H9 (cell line): ENCODE results near the gene CUBN. TPM values are rescaled to one million over a fixed set of nuclear protein-coding genes. Genes with fewer than 3 reads are reported as not detected.

ENCODE experiments used
- DNase-seq: peaks from one replicate; pipeline ENCODE4 v3.0.0-alpha.2; 2017
- H2AFZ ChIP-seq: one replicate; pipeline ENCODE4 v1.6.1; 2013; ENCODE audit warnings: mild to moderate bottlenecking, low read length, control low read depth, moderate library complexity
- H2AK5ac ChIP-seq: 2 replicates; pipeline ENCODE4 v1.6.1; 2013; ENCODE audit warnings: low read length, control low read depth, mixed read lengths; ENCODE audit not compliant: insufficient read length
- H2BK120ac ChIP-seq: one replicate; pipeline ENCODE4 v1.6.1; 2013; ENCODE audit warnings: low read depth, mild to moderate bottlenecking, low read length, control low read depth, inconsistent platforms; ENCODE audit not compliant: poor library complexity, severe bottlenecking
- H2BK12ac ChIP-seq: 2 replicates; pipeline ENCODE4 v1.6.1; 2013; ENCODE audit warnings: low read length, control low read depth, mixed read lengths, low read depth; ENCODE audit not compliant: insufficient read length
- H2BK15ac ChIP-seq: 2 replicates; pipeline ENCODE4 v1.6.1; 2013; ENCODE audit warnings: low read depth, low read length, control low read depth
- H2BK20ac ChIP-seq: one replicate; pipeline ENCODE4 v1.6.1; 2013; ENCODE audit warnings: low read depth, mild to moderate bottlenecking, low read length, control low read depth, inconsistent platforms; ENCODE audit not compliant: poor library complexity, severe bottlenecking
- H2BK5ac ChIP-seq: 2 replicates; pipeline ENCODE4 v1.6.1; 2013; ENCODE audit warnings: low read length, control low read depth, mixed read lengths; ENCODE audit not compliant: insufficient read length
- H3K14ac ChIP-seq: 2 replicates; pipeline ENCODE4 v1.6.1; 2013; ENCODE audit warnings: low read length, control low read depth; ENCODE audit not compliant: insufficient read depth
- H3K18ac ChIP-seq: 2 replicates; pipeline ENCODE4 v1.6.1; 2013; ENCODE audit warnings: low read depth, mild to moderate bottlenecking, mixed read lengths, low read length, control low read depth; ENCODE audit not compliant: insufficient read length
- H3K23ac ChIP-seq: 2 replicates; pipeline ENCODE4 v1.6.1; 2013; ENCODE audit warnings: low read length, control low read depth, mixed read lengths, low read depth; ENCODE audit not compliant: insufficient read length
- H3K23me2 ChIP-seq: 2 replicates; pipeline ENCODE4 v1.6.1; 2013; ENCODE audit warnings: low read depth, mild to moderate bottlenecking, mixed read lengths, low read length, control low read depth; ENCODE audit not compliant: insufficient read length, poor library complexity, severe bottlenecking
- H3K27ac ChIP-seq: 2 replicates; pipeline ENCODE4 v1.5.1; 2013; ENCODE audit warnings: low read length, control low read depth, mixed read lengths, low read depth; ENCODE audit not compliant: insufficient read length
- H3K27me3 ChIP-seq: 2 replicates; pipeline ENCODE4 v1.6.1; 2013; ENCODE audit warnings: low read length, control low read depth, inconsistent platforms; ENCODE audit not compliant: insufficient read depth
- H3K4ac ChIP-seq: 2 replicates; pipeline ENCODE4 v1.6.1; 2013; ENCODE audit warnings: low read depth, mild to moderate bottlenecking, control low read depth, inconsistent platforms, low read length, moderate library complexity
- H3K4me1 ChIP-seq: 2 replicates; pipeline ENCODE4 v1.6.1; 2013; ENCODE audit warnings: low read length, control low read depth, inconsistent platforms; ENCODE audit not compliant: insufficient read depth
- H3K4me2 ChIP-seq: 2 replicates; pipeline ENCODE4 v1.6.1; 2013; ENCODE audit warnings: low read length, control low read depth, mixed read lengths; ENCODE audit not compliant: insufficient read length, insufficient read depth
- H3K56ac ChIP-seq: 2 replicates; pipeline ENCODE4 v1.6.1; 2013; ENCODE audit warnings: low read depth, mild to moderate bottlenecking, mixed read lengths, low read length, control low read depth; ENCODE audit not compliant: insufficient read length
- H3K79me1 ChIP-seq: 2 replicates; pipeline ENCODE4 v1.6.1; 2013; ENCODE audit warnings: low read depth, mild to moderate bottlenecking, moderate library complexity, low read length, control low read depth, inconsistent platforms; ENCODE audit not compliant: insufficient read depth, poor library complexity, severe bottlenecking
- H3K79me2 ChIP-seq: 2 replicates; pipeline ENCODE4 v1.6.1; 2013; ENCODE audit warnings: low read length, control low read depth, inconsistent platforms; ENCODE audit not compliant: insufficient read depth
- H3K9ac ChIP-seq: 2 replicates; pipeline ENCODE4 v1.6.1; 2013; ENCODE audit warnings: low read length, control low read depth, mixed read lengths; ENCODE audit not compliant: insufficient read length; ENCODE audit errors: extremely low read depth
- H3K9me3 ChIP-seq: one replicate; pipeline ENCODE4 v1.6.1; 2013; ENCODE audit warnings: low read depth, low read length, inconsistent platforms; ENCODE audit not compliant: control insufficient read depth
- H3T11ph ChIP-seq: one replicate; pipeline ENCODE4 v1.6.1; 2013; ENCODE audit warnings: mild to moderate bottlenecking, low read length, control low read depth, inconsistent platforms
- H4K20me1 ChIP-seq: one replicate; pipeline ENCODE4 v1.6.1; 2013; ENCODE audit not compliant: control insufficient read depth, insufficient read length, insufficient read depth
- H4K5ac ChIP-seq: 2 replicates; pipeline ENCODE4 v1.6.1; 2013; ENCODE audit warnings: low read depth, mild to moderate bottlenecking, mixed read lengths, low read length, control low read depth; ENCODE audit not compliant: insufficient read length
- H4K8ac ChIP-seq: replicated peaks from 2 replicates; pipeline ENCODE4 v1.6.1; 2013; ENCODE audit warnings: low read length, control low read depth, mixed read lengths, low read depth; ENCODE audit not compliant: insufficient read length
- H4K91ac ChIP-seq: 2 replicates; pipeline ENCODE4 v1.6.1; 2013; ENCODE audit warnings: low read depth, mild to moderate bottlenecking, moderate library complexity, mixed read lengths, low read length, control low read depth; ENCODE audit not compliant: insufficient read length
- H3K27ac Mint-ChIP-seq, 3 experiments: 2 replicates in 2 of 3; 3 replicates in 1 of 3; pipeline ENCODE4 v1.8.0; 2020 to 2021; ENCODE audit warnings: mixed read lengths in 3 of 3, mild to moderate bottlenecking in 1 of 3, moderate library complexity in 1 of 3
- H3K27me3 Mint-ChIP-seq: 2 replicates; pipeline ENCODE4 v1.8.0; 2021; ENCODE audit warnings: low read depth, mild to moderate bottlenecking, moderate library complexity, mixed read lengths
- H3K36me3 Mint-ChIP-seq, 3 experiments: 2 replicates in 2 of 3; 3 replicates in 1 of 3; pipeline ENCODE4 v1.8.0; 2020 to 2021; ENCODE audit warnings: low read depth in 3 of 3, mixed read lengths in 3 of 3; ENCODE audit not compliant: insufficient read depth in 1 of 3
- H3K4me1 Mint-ChIP-seq, 2 experiments: 2 replicates each; pipeline ENCODE4 v1.8.0; 2020; ENCODE audit warnings: mixed read lengths in 2 of 2
- H3K4me3 Mint-ChIP-seq, 2 experiments: 2 replicates in 1 of 2; 3 replicates in 1 of 2; pipeline ENCODE4 v1.8.0; 2020 to 2021; ENCODE audit warnings: mild to moderate bottlenecking in 2 of 2, mixed read lengths in 2 of 2, moderate library complexity in 1 of 2
- H3K9me3 Mint-ChIP-seq, 2 experiments: 2 replicates in 1 of 2; 3 replicates in 1 of 2; pipeline ENCODE4 v1.8.0; 2020; ENCODE audit warnings: mild to moderate bottlenecking in 2 of 2, mixed read lengths in 2 of 2, moderate library complexity in 1 of 2
- CTCF ChIP-seq: fragments of 200-600 bp; sonication (generic); conservative IDR thresholded peaks from 3 replicates; pipeline ENCODE4 v1.8.0; 2021; ENCODE audit warnings: antibody characterized with exemption, mild to moderate bottlenecking
- WGBS: extraction: QIAGEN DNeasy Blood & Tissue Kit; methylation state at CpG from one replicate; pipeline ENCODE4 v1.1.7; 2013; ENCODE audit warnings: missing lambda C conversion rate, low lambda C conversion rate, mixed read lengths; ENCODE audit not compliant: insufficient read length; ENCODE audit errors: extremely low coverage; 5-methylcytosine and 5-hydroxymethylcytosine counted together
- total RNA-seq: library from RNA; stranded (reverse); gene quantifications from 2 replicates; pipeline ENCODE4 v1.2.1, GENCODE V29; 2021

CUBN gene
- total RNA-seq, 1 experiment from 2014 or later, result 0.26 TPM

- no peaks in the 10 kb centered on the region for H3K79me1 ChIP-seq
- no peaks in the 10 kb centered on the region for H3K36me3 Mint-ChIP-seq
- no peak overlapping the region for H2AK5ac ChIP-seq
- H3K14ac ChIP-seq, result no peak overlapping the region
- no peak overlapping the region for H2BK15ac ChIP-seq
- H3K4ac ChIP-seq, result no peak overlapping the region
- no peak overlapping the region for H3K23ac ChIP-seq
- H2BK12ac ChIP-seq, result no peak overlapping the region
- no peak overlapping the region for H4K91ac ChIP-seq
- no peak overlapping the region for H3K27ac Mint-ChIP-seq
- H4K20me1 ChIP-seq, result no peaks in the 10 kb centered on the region
- no peaks in the 10 kb centered on the region for H3K4me1 ChIP-seq
- H3K9ac ChIP-seq, result no peak overlapping the region
- no peak overlapping the region for H2BK120ac ChIP-seq
- no peak for TF ChIP-seq CTCF
- no peak overlapping the region for H3K27ac ChIP-seq
- no peak overlapping the region for H2BK20ac ChIP-seq
- H3K27me3 Mint-ChIP-seq, result no peaks in the 10 kb centered on the region
- H3K4me3 Mint-ChIP-seq, result no peak overlapping the region
- H3K23me2 ChIP-seq, result no peaks in the 10 kb centered on the region
- H3K9me3 ChIP-seq, result no peaks in the 10 kb centered on the region
- H3K4me2 ChIP-seq, result no peak overlapping the region
- no peaks in the 10 kb centered on the region for H3K79me2 ChIP-seq
- no peak overlapping the region for H2BK5ac ChIP-seq
- no CpG with 5 or more reads among the region's 3 CpGs for WGBS
- DNase-seq, result no peak
- H3K27me3 ChIP-seq, result no peaks in the 10 kb centered on the region
- no peaks in the 10 kb centered on the region for H3K9me3 Mint-ChIP-seq
- no peak overlapping the region for H4K8ac ChIP-seq
- no peak overlapping the region for H3K18ac ChIP-seq
- H2AFZ ChIP-seq, result no peak overlapping the region
- no peak overlapping the region for H3K56ac ChIP-seq
- no peak overlapping the region for H4K5ac ChIP-seq
- no peaks in the 10 kb centered on the region for H3K4me1 Mint-ChIP-seq
- no peak overlapping the region for H3T11ph ChIP-seq
Measured at GRCh38 chr10:17161775-17162174, 32.2 kb upstream of the CUBN start.
